Right lobe of liver (tissue), 6 donors: ENCODE data around the gene CLEC2L. TPM values are rescaled to one million over a fixed set of nuclear protein-coding genes. Genes with fewer than 3 reads are reported as not detected.

ENCODE experiments used
- ATAC-seq, 4 donors: fragments of 200-7000 bp; cut with Tn5 transposase; one replicate each; pipeline ENCODE4 v1.9.1; 2020; ENCODE audit warnings: mild to moderate bottlenecking in 4 of 4, moderate library complexity in 4 of 4
- DNase-seq, 3 donors: peaks; one replicate each; pipeline ENCODE4 v3.0.0-alpha.2; 2020
- H3K27ac ChIP-seq, 3 donors: fragments of 200-600 bp; one replicate each; pipeline ENCODE4 v1.8.0; 2022
- H3K27me3 ChIP-seq, 2 donors: fragments of 200-600 bp; one replicate each; pipeline ENCODE4 v1.8.0; 2022
- H3K36me3 ChIP-seq, 4 donors: fragments of 200-600 bp; sonication (generic) in 1 of 4; one replicate each; pipeline versions ENCODE4 v1.5.1 to v1.8.0; 2017 to 2022; ENCODE audit warnings: control low read depth in 1 of 4
- H3K4me1 ChIP-seq, 4 donors: fragments of 200-600 bp; sonication (generic) in 1 of 4; one replicate each; pipeline versions ENCODE4 v1.5.1 to v1.8.0; 2017 to 2022; ENCODE audit warnings: control low read depth in 1 of 4
- H3K4me3 ChIP-seq, 3 donors: fragments of 200-600 bp; one replicate each; pipeline ENCODE4 v1.8.0; 2022
- H3K9me3 ChIP-seq, 4 donors: fragments of 200-600 bp; sonication (generic) in 1 of 4; one replicate each; pipeline versions ENCODE4 v1.5.1 to v1.8.0; 2017 to 2022; ENCODE audit warnings: control low read depth in 1 of 4
- CTCF ChIP-seq, 4 donors: fragments of 200-600 bp in 3 of 4; fragments of 450-650 bp in 1 of 4; IDR thresholded peaks; one replicate each; pipeline versions ENCODE4 v1.5.1 to v1.8.0; 2016 to 2022; ENCODE audit warnings: antibody characterized with exemption in 4 of 4, mild to moderate bottlenecking in 2 of 4
- POLR2A ChIP-seq: fragments of 450-650 bp; IDR thresholded peaks from one replicate; pipeline ENCODE4 v1.6.1; 2017; ENCODE audit warnings: antibody characterized with exemption, mild to moderate bottlenecking
- WGBS: methylation state at CpG from one replicate; pipeline ENCODE4 v1.1.6; 2018; ENCODE audit warnings: low coverage, low lambda C conversion rate; ENCODE audit not compliant: insufficient coverage; ENCODE audit errors: missing lambda C conversion rate; 5-methylcytosine and 5-hydroxymethylcytosine counted together
- intact Hi-C, 2 donors: fragments of 100-400 bp; cut with DNase I; formaldehyde crosslinking; loops; one replicate each; pipeline versions ENCODE4 v1.11.2 to v1.14.1; 2022
- total RNA-seq, 6 experiments: library from RNA; depleted of rRNA in 2 of 6; stranded (reverse); fragments of >200 nt in 2 of 6; fragmentation: NEBNext Ultra II Directional in 3 of 6; extraction: Animal tissue kit (Norgen Biotek cat#: 25700) in 3 of 6; gene quantifications; one replicate each; pipeline versions ENCODE4 v1.1.0 to v1.2.4, GENCODE V29; 2016 to 2023
- donor health status: DM: no; HTN: yes; CAD: no.
- donor health status: DM: no; HTN: no; CAD: no.
- donor health status: DM: no; HTN: no; CAD: no.
- donor health status: DM: no; HTN: yes; CAD: no.
- donor health status: DM: no; HTN: yes; CAD: no.

Gene CLEC2L
- total RNA-seq, 6 experiments from 2014 or later: not detected

- no peak for DNase-seq
- Histone ChIP-seq H3K27me3 (peaks cover 0 to 20% of the 10 kb centered on the region in 2 donors), H3K9me3 (no peaks in the 10 kb centered on the region), H3K27ac (no peak overlapping the region), H3K4me1 (peaks cover 0 to 12% (median 0%) of the 10 kb centered on the region in 4 donors), H3K4me3 (no peak overlapping the region), H3K36me3 (no peaks in the 10 kb centered on the region)
- intact Hi-C loops: no loop called here
- WGBS: 80% methylated on average over 2 of the region's 4 CpGs
- no peak for ATAC-seq
- TF ChIP-seq CTCF (IDR thresholded peaks at IDR 0.05) (no peak), POLR2A (no peak)
Measured at GRCh38 chr7:139481364-139481763, 42.1 kb upstream of the CLEC2L start.

DNA sequence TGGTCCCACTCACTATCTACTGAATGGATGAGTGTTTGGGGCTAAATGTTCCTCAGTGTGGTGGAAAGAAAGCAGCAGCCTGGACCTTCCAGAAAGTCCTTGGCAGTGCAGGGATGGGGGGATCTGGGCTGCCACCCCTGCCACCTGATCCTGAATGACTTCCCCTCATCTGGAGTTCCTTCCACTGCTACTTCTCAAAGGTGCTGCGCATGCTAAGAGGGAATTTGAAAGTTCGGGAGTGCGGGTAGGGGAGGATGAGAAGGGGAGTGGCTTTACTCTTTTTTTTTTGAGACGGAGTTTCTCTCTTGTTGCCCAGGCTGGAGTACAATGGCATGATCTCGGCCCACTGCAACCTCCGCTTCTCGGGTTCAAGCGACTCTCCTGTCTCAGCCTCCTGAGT, 41.4 kb upstream of the CLEC2L start:
- TF ChIP-seq CTCF (IDR thresholded peaks at IDR 0.05) (no peak), POLR2A (no peak)
- no peak for ATAC-seq
- no peak for DNase-seq
- WGBS: 45% methylated on average over 7 of the region's 8 CpGs
- Histone ChIP-seq H3K27me3 (peaks cover 0 to 20% of the 10 kb centered on the region in 2 donors), H3K27ac (no peak overlapping the region), H3K4me3 (no peak overlapping the region), H3K36me3 (no peaks in the 10 kb centered on the region), H3K4me1 (peaks cover 0 to 12% (median 0%) of the 10 kb centered on the region in 4 donors), H3K9me3 (no peaks in the 10 kb centered on the region)
- intact Hi-C loops: no loop called here

DNA sequence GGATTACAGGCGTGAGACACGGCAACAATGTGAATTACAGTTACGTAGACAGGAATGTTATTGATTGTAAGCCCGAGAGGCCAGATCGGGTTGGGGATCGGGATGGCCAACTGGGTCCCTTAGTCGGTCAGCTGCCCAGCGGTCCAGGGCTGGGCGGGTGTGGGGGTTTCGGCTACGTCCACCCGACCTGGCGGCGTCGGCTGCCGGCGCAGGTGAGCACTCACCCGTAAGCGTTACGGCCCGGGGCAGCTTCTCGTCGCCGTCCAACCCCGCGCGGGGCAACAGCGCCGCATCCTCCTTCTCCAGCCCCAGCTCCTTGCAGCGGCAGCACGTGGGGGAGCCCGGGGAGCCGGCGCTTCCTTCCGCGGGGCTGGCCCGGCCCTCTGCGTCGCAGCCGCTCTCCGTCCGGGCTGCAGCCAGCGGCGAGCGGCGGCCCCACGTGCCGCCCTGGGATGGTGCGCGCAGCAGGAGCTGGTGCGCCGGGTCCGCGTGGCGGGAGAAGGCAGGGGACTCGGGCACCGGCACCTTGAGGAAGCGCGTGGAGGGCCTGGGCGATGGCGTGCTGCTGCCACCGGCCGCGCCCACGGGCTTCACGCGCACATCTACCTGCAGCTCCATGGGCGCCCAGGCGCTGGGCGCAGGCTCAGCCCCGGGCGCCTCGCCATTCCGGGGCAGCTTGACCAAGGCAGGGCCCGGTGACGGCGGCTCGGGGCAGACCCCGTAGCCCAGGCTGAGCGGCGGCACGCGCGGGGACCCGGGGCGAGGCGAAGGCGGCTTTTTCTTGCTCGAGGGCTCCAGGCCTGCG, 40.6 kb upstream of the CLEC2L start:
- Histone ChIP-seq H3K4me1 (peaks cover 0 to 12% (median 0%) of the 10 kb centered on the region in 4 donors), H3K9me3 (no peaks in the 10 kb centered on the region), H3K36me3 (no peaks in the 10 kb centered on the region), H3K27ac (no peak overlapping the region), H3K27me3 (peaks cover 0 to 20% of the 10 kb centered on the region in 2 donors), H3K4me3 (peak overlapping the region in 2 of 3 donors; percentile 9 to 24)
- DNase-seq: peak in 1 of 3 donors; percentile 23
- TF ChIP-seq POLR2A (no peak), CTCF (IDR thresholded peaks at IDR 0.05) (no peak)
- WGBS: 37% methylated on average over 3 of the region's 90 CpGs
- peak; percentile 45 to 69 (median 56) for ATAC-seq
- intact Hi-C loops: no loop called here

DNA sequence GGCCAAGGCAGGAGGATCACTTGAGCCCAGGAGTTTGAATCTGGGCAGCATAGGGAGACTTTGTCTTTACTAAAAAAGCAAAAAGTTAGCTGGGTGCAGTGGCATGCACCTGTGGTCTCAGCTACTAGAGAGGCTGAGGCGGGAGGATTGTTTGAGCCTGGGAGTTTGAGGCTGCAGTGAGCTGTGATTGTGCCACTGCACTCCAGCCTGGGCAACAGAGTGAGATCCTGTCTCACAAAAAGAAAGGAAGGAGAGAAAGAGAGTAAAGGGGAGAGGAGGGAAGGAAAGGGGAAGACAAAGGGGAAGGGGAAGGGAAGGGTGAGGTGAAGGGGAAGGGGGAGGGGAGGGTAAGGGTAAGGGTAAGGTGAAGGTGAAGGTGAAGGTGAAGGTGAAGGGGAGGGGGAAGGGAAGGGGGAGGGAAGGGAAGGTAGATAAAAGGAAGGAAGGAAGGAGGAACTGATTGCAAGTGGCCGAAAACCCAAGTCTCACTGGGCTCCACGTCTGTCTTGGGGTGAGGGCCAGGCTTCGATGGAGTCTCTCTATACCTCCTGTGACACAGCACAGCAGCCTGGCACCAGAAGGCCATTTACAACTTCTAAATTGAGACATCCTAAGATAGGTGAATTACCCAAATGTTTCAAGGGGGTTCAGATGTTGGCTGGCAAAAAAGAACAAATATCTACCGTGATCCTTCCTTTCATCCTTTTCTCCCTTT, 36.0 kb upstream of the CLEC2L start:
- Histone ChIP-seq H3K4me1 (peaks cover 0 to 12% (median 0%) of the 10 kb centered on the region in 4 donors), H3K27ac (no peak overlapping the region), H3K4me3 (no peak overlapping the region), H3K36me3 (no peaks in the 10 kb centered on the region), H3K9me3 (no peaks in the 10 kb centered on the region), H3K27me3 (peaks cover 0 to 14% of the 10 kb centered on the region in 2 donors)
- ATAC-seq (no peak), DNase-seq (no peak)
- 66% methylated on average over 2 of the region's 5 CpGs for WGBS
- intact Hi-C loops: no loop called here
- TF ChIP-seq POLR2A: no peak
- TF ChIP-seq CTCF (IDR thresholded peaks at IDR 0.05): no peak
